Right lobe of liver (tissue), 6 donors: ENCODE data around the gene NCCRP1. TPM values are rescaled to one million over a fixed set of nuclear protein-coding genes. Genes with fewer than 3 reads are reported as not detected.

Experiments used
- ATAC-seq, 4 donors: fragments of 200-7000 bp; cut with Tn5 transposase; one replicate each; pipeline ENCODE4 v1.9.1; 2020; ENCODE audit warnings: mild to moderate bottlenecking in 4 of 4, moderate library complexity in 4 of 4
- DNase-seq, 3 donors: peaks; one replicate each; pipeline ENCODE4 v3.0.0-alpha.2; 2020
- H3K27ac ChIP-seq, 3 donors: fragments of 200-600 bp; one replicate each; pipeline ENCODE4 v1.8.0; 2022
- H3K27me3 ChIP-seq, 2 donors: fragments of 200-600 bp; one replicate each; pipeline ENCODE4 v1.8.0; 2022
- H3K36me3 ChIP-seq, 4 donors: fragments of 200-600 bp; sonication (generic) in 1 of 4; one replicate each; pipeline versions ENCODE4 v1.5.1 to v1.8.0; 2017 to 2022; ENCODE audit warnings: control low read depth in 1 of 4
- H3K4me1 ChIP-seq, 4 donors: fragments of 200-600 bp; sonication (generic) in 1 of 4; one replicate each; pipeline versions ENCODE4 v1.5.1 to v1.8.0; 2017 to 2022; ENCODE audit warnings: control low read depth in 1 of 4
- H3K4me3 ChIP-seq, 3 donors: fragments of 200-600 bp; one replicate each; pipeline ENCODE4 v1.8.0; 2022
- H3K9me3 ChIP-seq, 4 donors: fragments of 200-600 bp; sonication (generic) in 1 of 4; one replicate each; pipeline versions ENCODE4 v1.5.1 to v1.8.0; 2017 to 2022; ENCODE audit warnings: control low read depth in 1 of 4
- POLR2A ChIP-seq: fragments of 450-650 bp; IDR thresholded peaks from one replicate; pipeline ENCODE4 v1.6.1; 2017; ENCODE audit warnings: antibody characterized with exemption, mild to moderate bottlenecking
- WGBS: methylation state at CpG from one replicate; pipeline ENCODE4 v1.1.6; 2018; ENCODE audit warnings: low coverage, low lambda C conversion rate; ENCODE audit not compliant: insufficient coverage; ENCODE audit errors: missing lambda C conversion rate; 5-methylcytosine and 5-hydroxymethylcytosine counted together
- intact Hi-C, 2 donors: fragments of 100-400 bp; cut with DNase I; formaldehyde crosslinking; loops; one replicate each; pipeline versions ENCODE4 v1.11.2 to v1.14.1; 2022
- total RNA-seq, 6 experiments: library from RNA; depleted of rRNA in 2 of 6; stranded (reverse); fragments of >200 nt in 2 of 6; fragmentation: NEBNext Ultra II Directional in 3 of 6; extraction: Animal tissue kit (Norgen Biotek cat#: 25700) in 3 of 6; gene quantifications; one replicate each; pipeline versions ENCODE4 v1.1.0 to v1.2.4, GENCODE V29; 2016 to 2023
- TF ChIP-seq, protein P1 (sequence below), 4 donors: fragments of 200-600 bp in 3 of 4; fragments of 450-650 bp in 1 of 4; IDR thresholded peaks; one replicate each; pipeline versions ENCODE4 v1.5.1 to v1.8.0; 2016 to 2022; ENCODE audit warnings: antibody characterized with exemption in 4 of 4, mild to moderate bottlenecking in 2 of 4
- donor health status: DM: no; HTN: yes; CAD: no.
- donor health status: DM: no; HTN: no; CAD: no.
- donor health status: DM: no; HTN: no; CAD: no.
- donor health status: DM: no; HTN: yes; CAD: no.
- donor health status: DM: no; HTN: yes; CAD: no.

The NCCRP1 gene
- total RNA-seq, 6 experiments from 2014 or later, result not detected

DNA sequence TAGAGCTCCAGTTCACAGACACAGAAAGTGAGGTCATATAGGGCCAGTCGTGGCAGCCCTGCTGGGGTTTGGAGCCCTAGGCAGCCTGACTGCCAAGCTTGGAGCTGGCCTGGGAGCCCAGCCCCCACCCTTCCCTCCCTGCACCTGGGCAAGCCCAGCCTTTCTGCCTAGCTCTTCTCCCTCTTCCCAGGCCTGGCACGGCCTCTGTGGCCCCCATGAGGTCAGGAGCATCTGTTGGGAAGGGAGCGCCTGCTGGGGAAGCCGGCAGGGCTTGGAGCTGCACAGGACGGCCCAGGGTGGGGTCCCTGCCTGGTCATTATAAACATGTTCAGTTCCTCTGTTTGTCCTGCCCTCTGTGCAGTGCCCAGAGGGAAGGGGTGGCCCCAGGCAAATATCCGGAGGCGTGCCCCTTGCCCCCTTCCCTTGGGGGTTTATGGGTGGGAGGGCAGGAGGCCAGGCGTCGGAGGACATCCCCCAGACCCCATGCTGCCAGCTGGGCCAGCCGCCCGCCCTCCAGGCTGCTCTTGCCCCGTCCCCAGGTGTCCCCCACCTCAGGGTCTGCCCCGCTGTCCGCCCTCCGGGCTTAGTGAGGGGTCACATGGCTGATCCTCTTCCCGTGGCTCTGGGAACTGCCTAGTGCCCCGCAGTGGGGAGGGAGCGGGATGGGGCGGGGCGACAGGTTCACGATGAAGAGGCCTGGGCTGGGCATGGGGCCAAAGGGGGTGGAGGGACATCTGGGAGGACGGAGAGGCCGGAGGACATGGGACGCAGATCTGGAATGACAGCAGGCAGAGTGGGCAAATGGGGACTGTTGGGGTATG, 30.0 kb upstream of the NCCRP1 start:
- H3K27ac ChIP-seq, result no peak overlapping the region
- DNase-seq (peak; percentile 63 to 81 (median 76)), ATAC-seq (peak; percentile 32 to 68 (median 57))
- H3K9me3 ChIP-seq, result no peaks in the 10 kb centered on the region
- peaks cover 0 to 17% (median 0%) of the 10 kb centered on the region in 4 donors for H3K4me1 ChIP-seq
- TF ChIP-seq POLR2A, result no peak
- TF ChIP-seq, protein P1, sequence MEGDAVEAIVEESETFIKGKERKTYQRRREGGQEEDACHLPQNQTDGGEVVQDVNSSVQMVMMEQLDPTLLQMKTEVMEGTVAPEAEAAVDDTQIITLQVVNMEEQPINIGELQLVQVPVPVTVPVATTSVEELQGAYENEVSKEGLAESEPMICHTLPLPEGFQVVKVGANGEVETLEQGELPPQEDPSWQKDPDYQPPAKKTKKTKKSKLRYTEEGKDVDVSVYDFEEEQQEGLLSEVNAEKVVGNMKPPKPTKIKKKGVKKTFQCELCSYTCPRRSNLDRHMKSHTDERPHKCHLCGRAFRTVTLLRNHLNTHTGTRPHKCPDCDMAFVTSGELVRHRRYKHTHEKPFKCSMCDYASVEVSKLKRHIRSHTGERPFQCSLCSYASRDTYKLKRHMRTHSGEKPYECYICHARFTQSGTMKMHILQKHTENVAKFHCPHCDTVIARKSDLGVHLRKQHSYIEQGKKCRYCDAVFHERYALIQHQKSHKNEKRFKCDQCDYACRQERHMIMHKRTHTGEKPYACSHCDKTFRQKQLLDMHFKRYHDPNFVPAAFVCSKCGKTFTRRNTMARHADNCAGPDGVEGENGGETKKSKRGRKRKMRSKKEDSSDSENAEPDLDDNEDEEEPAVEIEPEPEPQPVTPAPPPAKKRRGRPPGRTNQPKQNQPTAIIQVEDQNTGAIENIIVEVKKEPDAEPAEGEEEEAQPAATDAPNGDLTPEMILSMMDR (IDR thresholded peaks at IDR 0.05), result no peak
- H3K27me3 ChIP-seq, result no peaks in the 10 kb centered on the region
- WGBS, result 25% methylated on average over 4 of the region's 24 CpGs
- intact Hi-C loops, result no loop called here
- H3K4me3 ChIP-seq, result no peak overlapping the region
- no peaks in the 10 kb centered on the region for H3K36me3 ChIP-seq

DNA sequence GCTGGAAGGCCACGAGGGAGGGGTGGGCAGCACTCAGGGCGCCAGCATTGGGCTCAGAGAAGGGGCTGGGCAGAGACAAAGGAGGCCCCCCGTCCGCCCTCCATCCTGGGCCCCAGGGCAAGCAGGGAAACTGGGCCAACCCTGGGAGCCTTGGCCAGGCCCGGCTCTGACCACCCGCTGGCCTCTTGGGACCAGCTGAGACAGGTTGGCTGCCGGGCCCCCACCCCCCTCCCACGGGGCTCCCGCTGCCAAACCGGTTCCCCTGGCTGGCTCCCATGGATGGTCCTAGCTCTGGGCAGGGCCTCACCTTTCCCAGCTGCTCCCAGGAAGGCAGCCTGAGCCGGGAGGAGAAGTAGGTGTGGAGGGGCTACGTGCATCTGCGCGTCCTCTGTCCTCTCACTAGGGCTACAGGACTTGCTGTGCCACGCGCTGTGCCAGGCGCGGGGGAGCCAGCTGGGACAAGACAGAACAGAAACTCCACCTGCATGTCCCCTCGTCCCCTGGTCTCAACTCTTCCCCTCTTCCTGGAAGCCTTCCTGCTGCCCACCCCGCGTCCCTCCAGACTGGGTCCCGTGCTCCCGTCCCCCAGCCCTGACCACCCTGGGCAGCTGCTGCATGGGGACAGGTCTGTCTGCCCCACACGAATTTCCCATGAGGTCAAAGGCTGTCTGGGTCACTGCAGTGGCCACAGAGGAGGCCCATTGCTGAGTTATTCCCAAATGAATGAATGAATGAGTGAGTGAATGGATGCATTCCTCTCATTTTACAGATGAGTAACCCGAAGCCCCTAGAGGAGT, 29.1 kb upstream of the NCCRP1 start:
- Histone ChIP-seq H3K36me3 (no peaks in the 10 kb centered on the region), H3K27ac (no peak overlapping the region), H3K9me3 (no peaks in the 10 kb centered on the region), H3K27me3 (no peaks in the 10 kb centered on the region), H3K4me1 (peaks cover 0 to 17% (median 0%) of the 10 kb centered on the region in 4 donors), H3K4me3 (no peak overlapping the region)
- intact Hi-C loops, result no loop called here
- ATAC-seq (peak in 3 of 4 donors; percentile 4 to 15 (median 9)), DNase-seq (no peak)
- TF ChIP-seq, protein P1 (IDR thresholded peaks at IDR 0.05), result no peak
- no peak for TF ChIP-seq POLR2A
- WGBS, result 75% methylated on average over 4 of the region's 25 CpGs

DNA sequence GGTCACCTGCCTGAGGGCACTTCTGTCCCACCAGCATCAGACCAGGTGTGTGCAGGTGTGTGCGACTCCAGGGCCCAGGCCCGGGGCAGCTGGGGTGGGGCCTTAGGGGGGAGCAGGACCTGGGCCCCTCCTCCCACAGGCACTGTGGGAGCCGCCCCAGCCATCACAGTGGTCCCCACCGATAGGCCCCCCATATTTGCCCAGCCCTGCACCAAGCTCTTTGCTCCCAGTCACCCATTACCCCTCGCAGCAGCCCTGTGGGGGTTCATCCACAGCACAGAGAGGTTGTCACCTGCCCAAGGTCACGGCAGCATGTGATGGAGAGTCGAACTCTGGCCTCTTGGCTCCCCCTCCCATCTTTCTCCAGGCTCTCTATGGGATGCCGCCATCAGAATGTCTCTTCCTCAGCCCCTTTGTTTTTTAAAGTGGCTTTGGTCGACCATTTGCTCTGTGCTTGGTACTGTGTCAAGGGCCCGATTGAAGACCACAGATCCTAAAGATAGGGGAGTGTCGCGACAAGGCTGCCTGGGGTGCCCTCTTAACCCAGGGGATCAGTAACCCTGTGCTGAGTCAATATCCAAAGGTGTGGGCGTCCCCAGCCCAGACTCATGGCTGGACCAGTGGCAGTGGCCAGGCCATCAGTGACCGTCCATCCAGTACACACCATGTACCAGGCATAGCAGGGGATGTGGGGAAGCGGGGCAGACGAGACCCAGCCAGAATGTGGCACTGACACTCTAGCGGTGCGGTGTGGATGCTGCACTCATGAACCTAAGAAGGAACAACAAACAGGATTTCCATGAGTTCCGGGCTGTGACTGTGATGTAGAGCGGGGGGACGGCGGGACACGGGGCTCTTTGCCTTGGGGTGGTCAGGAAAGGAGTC, 28.3 kb upstream of the NCCRP1 start:
- H3K4me1 ChIP-seq, result peaks cover 0 to 17% (median 0%) of the 10 kb centered on the region in 4 donors
- DNase-seq, result no peak
- no peaks in the 10 kb centered on the region for H3K9me3 ChIP-seq
- no peak for ATAC-seq
- no peak overlapping the region for H3K4me3 ChIP-seq
- intact Hi-C loops, result no loop called here
- 82% methylated on average over 11 of the region's 23 CpGs for WGBS
- H3K27ac ChIP-seq, result no peak overlapping the region
- no peaks in the 10 kb centered on the region for H3K36me3 ChIP-seq
- H3K27me3 ChIP-seq, result no peaks in the 10 kb centered on the region
- TF ChIP-seq, protein P1 (IDR thresholded peaks at IDR 0.05), result no peak
- TF ChIP-seq POLR2A, result no peak

DNA sequence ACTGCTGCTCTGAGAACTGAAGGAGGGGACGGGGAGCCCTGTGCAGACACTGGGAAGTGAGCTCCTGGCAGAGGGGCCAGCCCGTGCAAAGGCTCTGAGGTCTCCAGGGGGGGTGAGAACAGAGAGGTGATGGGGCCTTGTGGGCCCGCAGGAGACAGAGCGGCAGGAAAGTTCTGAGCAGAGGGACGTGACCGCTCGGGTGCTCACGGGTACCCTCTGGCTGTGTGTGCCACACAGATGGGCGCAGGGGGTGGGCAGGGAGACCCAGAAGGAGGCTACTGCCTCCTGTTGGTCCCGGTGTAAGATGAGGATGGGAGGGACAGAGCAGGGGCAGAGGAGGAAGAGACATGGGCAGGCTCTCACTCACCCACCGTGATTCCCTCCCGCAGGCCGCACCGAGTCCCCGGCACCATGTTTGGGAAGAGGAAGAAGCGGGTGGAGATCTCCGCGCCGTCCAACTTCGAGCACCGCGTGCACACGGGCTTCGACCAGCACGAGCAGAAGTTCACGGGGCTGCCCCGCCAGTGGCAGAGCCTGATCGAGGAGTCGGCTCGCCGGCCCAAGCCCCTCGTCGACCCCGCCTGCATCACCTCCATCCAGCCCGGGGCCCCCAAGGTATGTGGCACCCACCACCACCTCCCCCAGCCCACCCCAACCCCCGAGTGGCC, 27.5 kb upstream of the NCCRP1 start:
- peaks cover 0 to 17% (median 0%) of the 10 kb centered on the region in 4 donors for H3K4me1 ChIP-seq
- no peaks in the 10 kb centered on the region for H3K27me3 ChIP-seq
- TF ChIP-seq POLR2A, result no peak
- H3K4me3 ChIP-seq, result no peak overlapping the region
- H3K9me3 ChIP-seq, result no peaks in the 10 kb centered on the region
- DNase-seq, result no peak
- 91% methylated on average over 8 of the region's 36 CpGs for WGBS
- intact Hi-C loops, result no loop called here
- no peaks in the 10 kb centered on the region for H3K36me3 ChIP-seq
- H3K27ac ChIP-seq, result no peak overlapping the region
- no peak for ATAC-seq
